IMR-90 (cell line): ENCODE data around the gene IL21. TPM values are rescaled to one million over a fixed set of nuclear protein-coding genes. Genes with fewer than 3 reads are reported as not detected.

Experiments
- ATAC-seq: fragments of 200-7000 bp; cut with Tn5 transposase; 2 replicates; pipeline ENCODE4 v1.9.1; 2020; ENCODE audit warnings: low read depth, mild to moderate bottlenecking, moderate library complexity
- BruUV-seq: library from RNA; stranded (reverse); fragments of 400-500 nt; replicated peaks from 2 replicates; lab custom pipeline; 2021; lab: Mats Ljungman, UMichigan
- CTCF ChIA-PET: fragments of 300-600 bp; formaldehyde crosslinking; extraction: SDS; loops from one replicate; lab custom pipeline; 2021; ENCODE audit warnings: antibody characterized with exemption; lab: Yijun Ruan, JAX
- POLR2A ChIA-PET: fragments of 300-600 bp; sonication (Branson Sonifier 250); formaldehyde crosslinking; loops from one replicate; lab custom pipeline; 2022; ENCODE audit warnings: antibody characterized with exemption; ENCODE audit not compliant: unreplicated experiment; lab: Charles Lee
- DNase-seq: peaks from one replicate; pipeline ENCODE4 v3.0.0; 2013
- H2AFZ ChIP-seq: replicated peaks from 2 replicates; pipeline ENCODE3; 2013; ENCODE audit warnings: low read length, mild to moderate bottlenecking; ENCODE audit not compliant: poor library complexity
- H2AK5ac ChIP-seq: 2 replicates; pipeline ENCODE4 v1.6.1; 2013; ENCODE audit warnings: low read depth, low read length, inconsistent platforms
- H2AK9ac ChIP-seq: replicated peaks from 2 replicates; pipeline ENCODE3; 2013; ENCODE audit warnings: mild to moderate bottlenecking, low read depth, low read length, moderate library complexity; ENCODE audit not compliant: poor library complexity
- H2BK120ac ChIP-seq: 2 replicates; pipeline ENCODE4 v1.6.1; 2013; ENCODE audit warnings: low read depth, low read length, inconsistent platforms
- H2BK15ac ChIP-seq: 3 replicates; pipeline ENCODE4 v1.6.1; 2013; ENCODE audit warnings: low read depth, low read length, inconsistent platforms
- H2BK20ac ChIP-seq: 2 replicates; pipeline ENCODE4 v1.6.1; 2013; ENCODE audit warnings: low read depth, mild to moderate bottlenecking, inconsistent platforms, low read length, moderate library complexity
- H2BK5ac ChIP-seq: 2 replicates; pipeline ENCODE4 v1.6.1; 2013; ENCODE audit warnings: mild to moderate bottlenecking, low read depth, low read length, inconsistent platforms; ENCODE audit not compliant: poor library complexity, severe bottlenecking
- H3K14ac ChIP-seq: replicated peaks from 2 replicates; pipeline ENCODE4 v1.6.1; 2013; ENCODE audit warnings: low read depth, low read length, inconsistent platforms
- H3K18ac ChIP-seq: 2 replicates; pipeline ENCODE4 v1.6.1; 2013; ENCODE audit warnings: low read depth, low read length, control low read depth
- H3K23ac ChIP-seq: 2 replicates; pipeline ENCODE4 v1.6.1; 2013; ENCODE audit warnings: low read depth, low read length, inconsistent platforms
- H3K27ac ChIP-seq: 2 replicates; pipeline ENCODE4 v1.5.1; 2013; ENCODE audit warnings: mild to moderate bottlenecking, control low read depth, low read length; ENCODE audit not compliant: insufficient read depth
- H3K27me3 ChIP-seq: 2 replicates; pipeline ENCODE4 v1.6.1; 2013; ENCODE audit warnings: low read length; ENCODE audit not compliant: control insufficient read depth, insufficient read depth
- H3K36me3 ChIP-seq: 2 replicates; pipeline ENCODE4 v1.6.1; 2013; ENCODE audit warnings: low read length, mixed read lengths; ENCODE audit not compliant: control insufficient read depth, insufficient read depth
- H3K4ac ChIP-seq: 2 replicates; pipeline ENCODE4 v1.6.1; 2013; ENCODE audit warnings: low read depth, low read length, inconsistent platforms
- H3K4me1 ChIP-seq: 2 replicates; pipeline ENCODE4 v1.6.1; 2013; ENCODE audit warnings: low read length, mixed read lengths; ENCODE audit not compliant: control insufficient read depth, insufficient read depth
- H3K4me2 ChIP-seq: 2 replicates; pipeline ENCODE4 v1.6.1; 2013; ENCODE audit warnings: low read depth, mild to moderate bottlenecking, control low read depth, low read length, moderate library complexity
- H3K4me3 ChIP-seq: 2 replicates; pipeline ENCODE4 v1.5.1; 2013; ENCODE audit warnings: low read depth, mild to moderate bottlenecking, control low read depth, low read length, moderate library complexity; ENCODE audit not compliant: insufficient read depth
- H3K56ac ChIP-seq: 2 replicates; pipeline ENCODE4 v1.6.1; 2013; ENCODE audit warnings: low read length, inconsistent platforms; ENCODE audit not compliant: insufficient read depth; ENCODE audit errors: extremely low read depth
- H3K79me1 ChIP-seq, 2 experiments: 2 replicates each; pipeline ENCODE4 v1.6.1; 2013; ENCODE audit warnings: low read length in 2 of 2, inconsistent platforms in 1 of 2, low read depth in 1 of 2
- H3K9ac ChIP-seq: 2 replicates; pipeline ENCODE4 v1.6.1; 2013; ENCODE audit warnings: low read depth, low read length, control low read depth
- H3K9me1 ChIP-seq: 2 replicates; pipeline ENCODE4 v1.6.1; 2013; ENCODE audit warnings: low read length, inconsistent platforms; ENCODE audit not compliant: insufficient read depth
- H3K9me3 ChIP-seq: 2 replicates; pipeline ENCODE4 v1.6.1; 2013; ENCODE audit warnings: low read length; ENCODE audit not compliant: control insufficient read depth, insufficient read depth
- H4K20me1 ChIP-seq: 2 replicates; pipeline ENCODE4 v1.6.1; 2013; ENCODE audit warnings: low read length, inconsistent platforms; ENCODE audit not compliant: insufficient read depth
- H4K5ac ChIP-seq: 2 replicates; pipeline ENCODE4 v1.6.1; 2013; ENCODE audit warnings: mild to moderate bottlenecking, low read depth, low read length, control low read depth
- H4K8ac ChIP-seq, 2 experiments: 2 replicates each; pipeline ENCODE4 v1.6.1; 2013; ENCODE audit warnings: low read depth in 2 of 2, low read length in 2 of 2, control low read depth in 1 of 2, inconsistent platforms in 1 of 2
- H4K91ac ChIP-seq: 2 replicates; pipeline ENCODE4 v1.6.1; 2013; ENCODE audit warnings: low read depth, low read length, inconsistent platforms; ENCODE audit not compliant: insufficient read depth
- BHLHE40 ChIP-seq: fragments of 150-350 bp; IDR thresholded peaks from 2 replicates; pipeline ENCODE4 v1.6.1; 2016; ENCODE audit warnings: mild to moderate bottlenecking, low read depth, low read length
- CEBPB ChIP-seq: IDR thresholded peaks from 2 replicates; pipeline ENCODE4 v1.6.1; 2012; ENCODE audit warnings: low read depth, low read length, improper control_type of control experiment
- CHD1 ChIP-seq: IDR thresholded peaks from 2 replicates; pipeline ENCODE4 v1.6.1; 2012; ENCODE audit warnings: low read depth, low read length, improper control_type of control experiment
- CTCF ChIP-seq: conservative IDR thresholded peaks from 2 replicates; pipeline ENCODE4 v1.5.1; 2012; ENCODE audit warnings: mild to moderate bottlenecking, low read depth, low read length, improper control_type of control experiment
- FOS ChIP-seq: fragments of 150-350 bp; IDR thresholded peaks from 2 replicates; pipeline ENCODE4 v1.6.1; 2016; ENCODE audit warnings: low read depth, low read length
- MAFK ChIP-seq: IDR thresholded peaks from 2 replicates; pipeline ENCODE4 v1.6.1; 2012; ENCODE audit warnings: low read depth, low read length, improper control_type of control experiment
- MAZ ChIP-seq: IDR thresholded peaks from 2 replicates; pipeline ENCODE4 v1.6.1; 2012; ENCODE audit warnings: low read depth, mild to moderate bottlenecking, low read length, improper control_type of control experiment, moderate library complexity, borderline replicate concordance
- MXI1 ChIP-seq: IDR thresholded peaks from 2 replicates; pipeline ENCODE4 v1.6.1; 2012; ENCODE audit warnings: low read depth, mild to moderate bottlenecking, low read length, moderate library complexity, borderline replicate concordance
- NFE2L2 ChIP-seq: fragments of 150-350 bp; IDR thresholded peaks from 2 replicates; pipeline ENCODE4 v1.6.1; 2016; ENCODE audit warnings: low read depth, mild to moderate bottlenecking, low read length
- POLR2A ChIP-seq: IDR thresholded peaks from 2 replicates; pipeline ENCODE4 v1.6.1; 2012; ENCODE audit warnings: mild to moderate bottlenecking, low read depth, low read length
- RAD21 ChIP-seq: IDR thresholded peaks from 2 replicates; pipeline ENCODE4 v1.6.1; 2012; ENCODE audit warnings: low read length, improper control_type of control experiment
- RCOR1 ChIP-seq: IDR thresholded peaks from 2 replicates; pipeline ENCODE4 v1.6.1; 2012; ENCODE audit warnings: mild to moderate bottlenecking, low read length, improper control_type of control experiment; ENCODE audit not compliant: insufficient replicate concordance
- RFX5 ChIP-seq: IDR thresholded peaks from 2 replicates; pipeline ENCODE4 v1.8.0; 2012; ENCODE audit warnings: low read depth, mild to moderate bottlenecking, low read length, moderate library complexity
- SMC3 ChIP-seq: fragments of 150-350 bp; IDR thresholded peaks from 2 replicates; pipeline ENCODE4 v1.6.1; 2016; ENCODE audit warnings: low read depth, mild to moderate bottlenecking, antibody characterized with exemption, low read length, moderate library complexity
- WGBS, 2 experiments: methylation state at CpG; one replicate each; pipeline versions ENCODE4 v1.1.5 to v1.1.7; 2013; ENCODE audit warnings: missing lambda C conversion rate in 2 of 2; ENCODE audit not compliant: insufficient read length in 1 of 2; ENCODE audit errors: extremely low coverage in 2 of 2; 5-methylcytosine and 5-hydroxymethylcytosine counted together
- dilution Hi-C: fragments of 300-500 bp; cut with HindIII; formaldehyde crosslinking; loops from one replicate; pipeline ENCODE4 v1.14.3; 2018; ENCODE audit warnings: low sequenced_read_pairs; ENCODE audit not compliant: unreplicated experiment
- in situ Hi-C: fragments of 300-500 bp; cut with MboI; formaldehyde crosslinking; loops from 3 replicates; pipeline ENCODE4 v1.14.3; 2019; ENCODE audit warnings: low sequenced_read_pairs, inconsistent platforms, mixed read lengths
- intact Hi-C: fragments of 100-400 bp; cut with micrococcal nuclease; formaldehyde crosslinking; loops from 2 replicates; pipeline ENCODE4 v1.10.0; 2022
- polyA plus RNA-seq, 3 experiments: library from polyadenylated mRNA; depleted of rRNA; stranded (reverse); fragments of >200 nt; gene quantifications; 2 replicates each; pipeline ENCODE4 v1.2.3, GENCODE V29; 2012; ENCODE audit warnings: low replicate concordance in 1 of 3
- total RNA-seq: library from RNA; depleted of rRNA; stranded (reverse); fragments of >200 nt; gene quantifications from 2 replicates; pipeline ENCODE4 v1.2.3, GENCODE V29; 2012
- TF ChIP-seq, protein P1 (sequence below): fragments of 150-350 bp; IDR thresholded peaks from 2 replicates; pipeline ENCODE4 v1.6.1; 2017; ENCODE audit warnings: mild to moderate bottlenecking, antibody characterized with exemption, low read length, low read depth

Gene IL21
- total and polyA plus RNA-seq, 2 of the 4 experiments (the other 2 are of a cell fraction) = not detected

- in situ Hi-C loops = no loop called here
- no TSS peak for BruUV-seq
- DNase-seq = no peak
- TF ChIP-seq CEBPB (no peak), RCOR1 (no peak), MXI1 (no peak), FOS (no peak), NFE2L2 (no peak), POLR2A (no peak), CTCF (no peak), RFX5 (no peak), MAZ (no peak), SMC3 (no peak), MAFK (no peak), BHLHE40 (no peak), CHD1 (no peak), RAD21 (no peak)
- TF ChIP-seq, protein P1, sequence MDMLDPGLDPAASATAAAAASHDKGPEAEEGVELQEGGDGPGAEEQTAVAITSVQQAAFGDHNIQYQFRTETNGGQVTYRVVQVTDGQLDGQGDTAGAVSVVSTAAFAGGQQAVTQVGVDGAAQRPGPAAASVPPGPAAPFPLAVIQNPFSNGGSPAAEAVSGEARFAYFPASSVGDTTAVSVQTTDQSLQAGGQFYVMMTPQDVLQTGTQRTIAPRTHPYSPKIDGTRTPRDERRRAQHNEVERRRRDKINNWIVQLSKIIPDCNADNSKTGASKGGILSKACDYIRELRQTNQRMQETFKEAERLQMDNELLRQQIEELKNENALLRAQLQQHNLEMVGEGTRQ = no peak
These were observed 3.0 kb downstream of the IL21 start for GRCh38 chr4:122617597-122618593.

More at GRCh38 chr4:122617597-122618593, 3.0 kb downstream of the IL21 start:
- Histone ChIP-seq H2AK5ac (no peak overlapping the region), H2BK15ac (no peak overlapping the region), H3K9me1 (no peaks in the 10 kb centered on the region), H3K27ac (no peak overlapping the region), H3K18ac (no peak overlapping the region), H3K79me1 (no peaks in the 10 kb centered on the region), H2AFZ (no peak overlapping the region), H3K4me3 (no peak overlapping the region), H3K56ac (no peak overlapping the region), H3K27me3 (peaks cover 2% of the 10 kb centered on the region; the same call in 1 of the 2 replicates), H3K4me2 (no peak overlapping the region), H2BK20ac (no peak overlapping the region), H2BK120ac (no peak overlapping the region), H3K9ac (no peak overlapping the region), H3K9me3 (no peaks in the 10 kb centered on the region), H4K8ac (no peak overlapping the region), H3K36me3 (no peaks in the 10 kb centered on the region), H4K5ac (no peak overlapping the region), H3K4me1 (no peaks in the 10 kb centered on the region), H3K4ac (no peak overlapping the region), H3K14ac (no peak overlapping the region), H3K23ac (no peak overlapping the region), H4K20me1 (no peaks in the 10 kb centered on the region), H2AK9ac (no peak overlapping the region), H2BK5ac (no peak overlapping the region), H4K91ac (no peak overlapping the region)
- WGBS, 2 experiments = 80% methylated on average over 1 of the region's 7 CpGs; no CpG with 5 or more reads in 1 of the 2 experiments
- ChIA-PET POLR2A (no interaction called here), CTCF (no interaction called here)
- intact Hi-C loops (no loop called here), dilution Hi-C loops (loop anchor here (25.0 kb wide), 1 partner anchor 294 kb away; the partner anchor contains the start of gene NUDT6)
- ATAC-seq = no peak
